HEK293 (cell line): ENCODE data around the gene WASF3.

Source experiments
- ATF2 ChIP-seq: fragments of 450-650 bp; formaldehyde crosslinking; IDR thresholded peaks from 2 replicates; pipeline ENCODE4 v1.5.1; 2016; ENCODE audit warnings: missing biosample characterization, missing genetic modification characterization, low read depth
- HOXA7 ChIP-seq: sonication (generic); formaldehyde crosslinking; IDR thresholded peaks from 2 replicates; pipeline ENCODE4 v1.8.1; 2022; ENCODE audit warnings: missing genetic modification reagents, borderline replicate concordance
- KLF7 ChIP-seq: fragments of 450-650 bp; formaldehyde crosslinking; IDR thresholded peaks from 2 replicates; pipeline ENCODE4 v1.5.1; 2016; ENCODE audit warnings: missing biosample characterization, missing genetic modification characterization, borderline replicate concordance
- TCF7L2 ChIP-seq: IDR thresholded peaks from 2 replicates; pipeline ENCODE4 v1.6.1; 2011; ENCODE audit warnings: low read depth, mild to moderate bottlenecking, inconsistent platforms, low read length, moderate library complexity, borderline replicate concordance
- ZBTB17 ChIP-seq: fragments of 450-650 bp; formaldehyde crosslinking; IDR thresholded peaks from 2 replicates; pipeline ENCODE4 v1.5.1; 2016; ENCODE audit warnings: missing biosample characterization, missing genetic modification characterization
- ZNF133 ChIP-seq: fragments of 450-650 bp; formaldehyde crosslinking; IDR thresholded peaks from 2 replicates; pipeline ENCODE4 v1.5.1; 2016; ENCODE audit warnings: missing biosample characterization, missing genetic modification characterization
- ZNF335 ChIP-seq: fragments of 450-650 bp; formaldehyde crosslinking; conservative IDR thresholded peaks from 2 replicates; pipeline ENCODE4 v1.5.1; 2016; ENCODE audit warnings: missing biosample characterization, missing genetic modification characterization
- ZNF473 ChIP-seq: fragments of 450-650 bp; formaldehyde crosslinking; IDR thresholded peaks from 2 replicates; pipeline ENCODE4 v1.5.1; 2017; ENCODE audit warnings: missing biosample characterization, missing genetic modification characterization
- ZNF501 ChIP-seq: fragments of 450-650 bp; formaldehyde crosslinking; IDR thresholded peaks from 2 replicates; pipeline ENCODE4 v1.5.1; 2016; ENCODE audit warnings: missing biosample characterization, missing genetic modification characterization
- ZNF530 ChIP-seq: fragments of 450-650 bp; formaldehyde crosslinking; IDR thresholded peaks from 2 replicates; pipeline ENCODE4 v1.5.1; 2016; ENCODE audit warnings: low read depth, missing biosample characterization, missing genetic modification characterization
- ZNF660 ChIP-seq: fragments of 450-650 bp; IDR thresholded peaks from 2 replicates; pipeline ENCODE4 v1.5.1; 2018; ENCODE audit warnings: missing biosample characterization, mild to moderate bottlenecking, missing genetic modification characterization
- TF ChIP-seq, protein P1 (sequence below): fragments of 450-650 bp; formaldehyde crosslinking; IDR thresholded peaks from 2 replicates; pipeline ENCODE4 v1.5.1; 2016; ENCODE audit warnings: missing biosample characterization, missing genetic modification characterization
- TF ChIP-seq, protein P2 (sequence below): fragments of 450-650 bp; formaldehyde crosslinking; IDR thresholded peaks from 2 replicates; pipeline ENCODE4 v1.5.1; 2017; ENCODE audit warnings: missing biosample characterization, missing genetic modification characterization
- TF ChIP-seq, protein P3 (sequence below): fragments of 450-650 bp; formaldehyde crosslinking; IDR thresholded peaks from 2 replicates; pipeline ENCODE4 v1.5.1; 2016; ENCODE audit warnings: missing biosample characterization, missing genetic modification characterization

DNA sequence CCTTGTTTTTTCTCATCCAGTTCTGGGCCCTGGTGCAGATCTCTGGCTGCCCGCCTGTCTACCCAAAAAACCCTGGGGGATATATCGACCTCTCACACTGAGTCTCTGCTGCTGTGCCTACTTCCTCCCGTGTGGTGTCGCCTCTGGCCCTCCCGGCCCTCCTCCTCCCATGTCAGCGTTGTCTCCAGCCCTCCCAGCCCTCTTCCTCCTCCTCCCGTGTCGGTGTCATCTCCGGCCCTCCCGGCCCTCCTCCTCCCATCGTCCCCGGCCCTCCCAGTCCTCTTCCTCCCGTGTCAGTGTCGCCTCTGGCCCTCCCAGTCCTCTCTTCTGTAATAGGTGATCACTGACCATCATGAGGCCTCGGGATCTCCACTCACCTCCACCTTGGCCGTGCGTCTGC, 121.3 kb downstream of the WASF3 start:
- TF ChIP-seq, protein P1, sequence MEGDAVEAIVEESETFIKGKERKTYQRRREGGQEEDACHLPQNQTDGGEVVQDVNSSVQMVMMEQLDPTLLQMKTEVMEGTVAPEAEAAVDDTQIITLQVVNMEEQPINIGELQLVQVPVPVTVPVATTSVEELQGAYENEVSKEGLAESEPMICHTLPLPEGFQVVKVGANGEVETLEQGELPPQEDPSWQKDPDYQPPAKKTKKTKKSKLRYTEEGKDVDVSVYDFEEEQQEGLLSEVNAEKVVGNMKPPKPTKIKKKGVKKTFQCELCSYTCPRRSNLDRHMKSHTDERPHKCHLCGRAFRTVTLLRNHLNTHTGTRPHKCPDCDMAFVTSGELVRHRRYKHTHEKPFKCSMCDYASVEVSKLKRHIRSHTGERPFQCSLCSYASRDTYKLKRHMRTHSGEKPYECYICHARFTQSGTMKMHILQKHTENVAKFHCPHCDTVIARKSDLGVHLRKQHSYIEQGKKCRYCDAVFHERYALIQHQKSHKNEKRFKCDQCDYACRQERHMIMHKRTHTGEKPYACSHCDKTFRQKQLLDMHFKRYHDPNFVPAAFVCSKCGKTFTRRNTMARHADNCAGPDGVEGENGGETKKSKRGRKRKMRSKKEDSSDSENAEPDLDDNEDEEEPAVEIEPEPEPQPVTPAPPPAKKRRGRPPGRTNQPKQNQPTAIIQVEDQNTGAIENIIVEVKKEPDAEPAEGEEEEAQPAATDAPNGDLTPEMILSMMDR: no peak
- TF ChIP-seq HOXA7 (CRISPR knock-in tag) (no peak), TCF7L2 (no peak), KLF7 (tag by site-specific recombination) (no peak), ATF2 (tag by site-specific recombination) (no peak), ZNF133 (no peak), ZNF335 (no peak), ZNF530 (tag by site-specific recombination) (no peak), ZNF501 (tag by site-specific recombination) (no peak), ZNF473 (tag by site-specific recombination) (no peak), ZBTB17 (no peak), ZNF660 (tag by site-specific recombination) (no peak)
- TF ChIP-seq, protein P2, sequence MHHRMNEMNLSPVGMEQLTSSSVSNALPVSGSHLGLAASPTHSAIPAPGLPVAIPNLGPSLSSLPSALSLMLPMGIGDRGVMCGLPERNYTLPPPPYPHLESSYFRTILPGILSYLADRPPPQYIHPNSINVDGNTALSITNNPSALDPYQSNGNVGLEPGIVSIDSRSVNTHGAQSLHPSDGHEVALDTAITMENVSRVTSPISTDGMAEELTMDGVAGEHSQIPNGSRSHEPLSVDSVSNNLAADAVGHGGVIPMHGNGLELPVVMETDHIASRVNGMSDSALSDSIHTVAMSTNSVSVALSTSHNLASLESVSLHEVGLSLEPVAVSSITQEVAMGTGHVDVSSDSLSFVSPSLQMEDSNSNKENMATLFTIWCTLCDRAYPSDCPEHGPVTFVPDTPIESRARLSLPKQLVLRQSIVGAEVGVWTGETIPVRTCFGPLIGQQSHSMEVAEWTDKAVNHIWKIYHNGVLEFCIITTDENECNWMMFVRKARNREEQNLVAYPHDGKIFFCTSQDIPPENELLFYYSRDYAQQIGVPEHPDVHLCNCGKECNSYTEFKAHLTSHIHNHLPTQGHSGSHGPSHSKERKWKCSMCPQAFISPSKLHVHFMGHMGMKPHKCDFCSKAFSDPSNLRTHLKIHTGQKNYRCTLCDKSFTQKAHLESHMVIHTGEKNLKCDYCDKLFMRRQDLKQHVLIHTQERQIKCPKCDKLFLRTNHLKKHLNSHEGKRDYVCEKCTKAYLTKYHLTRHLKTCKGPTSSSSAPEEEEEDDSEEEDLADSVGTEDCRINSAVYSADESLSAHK (tag by site-specific recombination): no peak
- TF ChIP-seq, protein P3, sequence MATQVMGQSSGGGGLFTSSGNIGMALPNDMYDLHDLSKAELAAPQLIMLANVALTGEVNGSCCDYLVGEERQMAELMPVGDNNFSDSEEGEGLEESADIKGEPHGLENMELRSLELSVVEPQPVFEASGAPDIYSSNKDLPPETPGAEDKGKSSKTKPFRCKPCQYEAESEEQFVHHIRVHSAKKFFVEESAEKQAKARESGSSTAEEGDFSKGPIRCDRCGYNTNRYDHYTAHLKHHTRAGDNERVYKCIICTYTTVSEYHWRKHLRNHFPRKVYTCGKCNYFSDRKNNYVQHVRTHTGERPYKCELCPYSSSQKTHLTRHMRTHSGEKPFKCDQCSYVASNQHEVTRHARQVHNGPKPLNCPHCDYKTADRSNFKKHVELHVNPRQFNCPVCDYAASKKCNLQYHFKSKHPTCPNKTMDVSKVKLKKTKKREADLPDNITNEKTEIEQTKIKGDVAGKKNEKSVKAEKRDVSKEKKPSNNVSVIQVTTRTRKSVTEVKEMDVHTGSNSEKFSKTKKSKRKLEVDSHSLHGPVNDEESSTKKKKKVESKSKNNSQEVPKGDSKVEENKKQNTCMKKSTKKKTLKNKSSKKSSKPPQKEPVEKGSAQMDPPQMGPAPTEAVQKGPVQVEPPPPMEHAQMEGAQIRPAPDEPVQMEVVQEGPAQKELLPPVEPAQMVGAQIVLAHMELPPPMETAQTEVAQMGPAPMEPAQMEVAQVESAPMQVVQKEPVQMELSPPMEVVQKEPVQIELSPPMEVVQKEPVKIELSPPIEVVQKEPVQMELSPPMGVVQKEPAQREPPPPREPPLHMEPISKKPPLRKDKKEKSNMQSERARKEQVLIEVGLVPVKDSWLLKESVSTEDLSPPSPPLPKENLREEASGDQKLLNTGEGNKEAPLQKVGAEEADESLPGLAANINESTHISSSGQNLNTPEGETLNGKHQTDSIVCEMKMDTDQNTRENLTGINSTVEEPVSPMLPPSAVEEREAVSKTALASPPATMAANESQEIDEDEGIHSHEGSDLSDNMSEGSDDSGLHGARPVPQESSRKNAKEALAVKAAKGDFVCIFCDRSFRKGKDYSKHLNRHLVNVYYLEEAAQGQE: no peak
